Right cardiac atrium (tissue), 5 donors: ENCODE measurements around the gene GNA15. TPM values are rescaled to one million over a fixed set of nuclear protein-coding genes. Genes with fewer than 3 reads are reported as not detected.
A peak's percentile ranks its signal among the peaks of the same experiment; 100 is the strongest.

Experiments used
- ATAC-seq, 2 donors: fragments of 200-7000 bp; cut with Tn5 transposase; one replicate each; pipeline versions ENCODE4 v1.8.0 to v1.9.1; 2020; ENCODE audit warnings: moderate library complexity in 2 of 2, mild to moderate bottlenecking in 1 of 2
- DNase-seq, 3 donors: peaks; one replicate each; pipeline ENCODE4 v3.0.0-alpha.2; 2020
- H3K27ac ChIP-seq: one replicate; pipeline ENCODE4 v1.5.1; 2013; ENCODE audit warnings: mild to moderate bottlenecking, low read length, control low read depth, moderate library complexity
- H3K27me3 ChIP-seq: one replicate; pipeline ENCODE4 v1.6.1; 2013; ENCODE audit not compliant: control insufficient read depth, insufficient read depth
- H3K4me1 ChIP-seq: one replicate; pipeline ENCODE4 v1.6.1; 2013; ENCODE audit warnings: low read length; ENCODE audit not compliant: control insufficient read depth, insufficient read depth
- H3K4me3 ChIP-seq: one replicate; pipeline ENCODE4 v1.5.1; 2013; ENCODE audit warnings: low read length, control low read depth
- H3K9me3 ChIP-seq: one replicate; pipeline ENCODE4 v1.6.1; 2013; ENCODE audit warnings: low read length; ENCODE audit not compliant: control insufficient read depth
- WGBS: extraction: QIAGEN DNeasy Blood & Tissue Kit; methylation state at CpG from one replicate; pipeline ENCODE4 v1.1.7; 2013; 5-methylcytosine and 5-hydroxymethylcytosine counted together
- intact Hi-C, 4 donors: fragments of 100-400 bp; cut with DNase I; formaldehyde crosslinking; loops; one replicate each; pipeline versions ENCODE4 v1.11.0 to v1.14.0; 2022 to 2023
- polyA plus RNA-seq: library from polyadenylated mRNA; stranded (reverse); fragments of 200-250 nt; gene quantifications from one replicate; pipeline ENCODE4 v1.2.3, GENCODE V29; 2013
- total RNA-seq, 4 donors: library from RNA; stranded (reverse); fragmentation: NEBNext Ultra II Directional; extraction: Animal tissue kit (Norgen Biotek cat#: 25700); gene quantifications; one replicate each; pipeline ENCODE4 v1.2.1, GENCODE V29; 2021
- donor health status: healthy with polysubstance abuse.
- donor health status: DM: no; HTN: yes; CAD: no.
- donor health status: DM: no; HTN: no; CAD: no.
- donor health status: DM: no; HTN: yes; CAD: no; lungs with severe emphysema.
- donor health status: DM: yes; HTN: yes; CAD: no.

The GNA15 gene
- total and polyA plus RNA-seq, 5 donors = 1.00 to 2.5 (median 1.8) TPM

DNA sequence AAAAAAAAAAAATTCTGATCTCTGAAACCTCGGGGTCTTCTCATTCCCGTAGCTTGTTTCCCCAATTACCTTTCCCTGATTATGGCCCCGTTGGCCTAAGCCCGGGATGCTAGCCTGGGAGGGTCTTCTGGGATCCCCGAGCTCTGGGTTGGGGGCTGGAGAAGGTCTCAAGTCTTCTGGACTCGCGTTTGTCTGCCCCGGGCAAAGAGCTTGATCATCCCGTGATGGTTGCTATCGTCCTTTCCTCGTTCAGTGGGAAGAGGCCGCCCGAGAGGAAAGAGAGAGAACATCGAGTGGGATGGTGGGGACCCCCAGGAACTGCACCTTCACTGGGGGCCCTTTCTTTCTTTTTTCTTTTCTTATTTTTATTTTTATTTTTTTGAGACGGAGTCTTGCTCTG lies 2.4 kb downstream of the GNA15 start:
- intact Hi-C loops = no loop called here
- DNase-seq = no peak
- no peaks in the 10 kb centered on the region for H3K4me1 ChIP-seq
- H3K27ac ChIP-seq = no peak overlapping the region
- H3K4me3 ChIP-seq = no peak overlapping the region
- WGBS = 75% methylated on average over 15 of the region's 15 CpGs
- ATAC-seq = no peak
- no peaks in the 10 kb centered on the region for H3K9me3 ChIP-seq
- no peaks in the 10 kb centered on the region for H3K27me3 ChIP-seq

GRCh38 chr19:3140667-3141038 lies 4.8 kb downstream of the GNA15 start:
- intact Hi-C loops = no loop called here
- H3K4me3 ChIP-seq = no peak overlapping the region
- no peaks in the 10 kb centered on the region for H3K27me3 ChIP-seq
- ATAC-seq = no peak
- no peaks in the 10 kb centered on the region for H3K4me1 ChIP-seq
- DNase-seq = no peak
- H3K9me3 ChIP-seq = no peaks in the 10 kb centered on the region
- H3K27ac ChIP-seq = no peak overlapping the region

- no peaks in the 10 kb centered on the region for H3K27me3 ChIP-seq
- no peak overlapping the region for H3K4me3 ChIP-seq
- DNase-seq (no peak), ATAC-seq (peak; percentile 34 to 75)
- no peaks in the 10 kb centered on the region for H3K9me3 ChIP-seq
- 43% methylated on average over 6 of the region's 6 CpGs for WGBS
- H3K27ac ChIP-seq = peak overlapping the region; percentile 49
- intact Hi-C loops = no loop called here
- H3K4me1 ChIP-seq = no peaks in the 10 kb centered on the region
These were observed 6.4 kb downstream of the GNA15 start for GRCh38 chr19:3142292-3142670.

GRCh38 chr19:3142781-3143337 lies 7.0 kb downstream of the GNA15 start:
- 60% methylated on average over 11 of the region's 11 CpGs for WGBS
- H3K27me3 ChIP-seq = no peaks in the 10 kb centered on the region
- no peak overlapping the region for H3K4me3 ChIP-seq
- ATAC-seq (no peak), DNase-seq (no peak)
- intact Hi-C loops = no loop called here
- no peaks in the 10 kb centered on the region for H3K9me3 ChIP-seq
- no peak overlapping the region for H3K27ac ChIP-seq
- H3K4me1 ChIP-seq = no peaks in the 10 kb centered on the region

- Histone ChIP-seq H3K27me3 (no peaks in the 10 kb centered on the region), H3K9me3 (no peaks in the 10 kb centered on the region), H3K4me1 (no peaks in the 10 kb centered on the region), H3K4me3 (no peak overlapping the region), H3K27ac (no peak overlapping the region)
- 67% methylated on average over 20 of the region's 20 CpGs for WGBS
- DNase-seq (peak in 2 of 3 donors; percentile 74 to 80), ATAC-seq (peak in 1 of 2 donors; percentile 22)
- intact Hi-C loops = no loop called here
These were observed 10.3 kb downstream of the GNA15 start for GRCh38 chr19:3145909-3146676.

- intact Hi-C loops = no loop called here
- no peak overlapping the region for H3K4me3 ChIP-seq
- no peaks in the 10 kb centered on the region for H3K27me3 ChIP-seq
- WGBS = 66% methylated on average over 5 of the region's 5 CpGs
- peak in 2 of 3 donors; percentile 65 to 74 for DNase-seq
- H3K27ac ChIP-seq = no peak overlapping the region
- no peaks in the 10 kb centered on the region for H3K9me3 ChIP-seq
- peak in 1 of 2 donors; percentile 10 for ATAC-seq
- H3K4me1 ChIP-seq = no peaks in the 10 kb centered on the region
These were observed 10.9 kb downstream of the GNA15 start for GRCh38 chr19:3146677-3147100.

DNA sequence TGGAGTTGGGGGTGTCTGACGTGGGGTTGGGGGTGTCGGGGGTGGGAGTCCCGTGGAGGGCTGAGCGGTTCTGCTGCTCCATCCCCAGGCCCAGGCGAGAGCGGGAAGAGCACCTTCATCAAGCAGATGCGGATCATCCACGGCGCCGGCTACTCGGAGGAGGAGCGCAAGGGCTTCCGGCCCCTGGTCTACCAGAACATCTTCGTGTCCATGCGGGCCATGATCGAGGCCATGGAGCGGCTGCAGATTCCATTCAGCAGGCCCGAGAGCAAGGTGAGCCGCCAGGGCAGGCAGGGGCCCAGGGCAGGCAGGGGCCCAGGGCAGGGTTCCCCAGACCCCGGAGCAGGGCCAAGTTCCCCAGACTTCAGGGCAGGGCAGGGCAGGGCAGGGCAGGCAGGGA lies 12.7 kb downstream of the GNA15 start:
- ATAC-seq (no peak), DNase-seq (peak in 1 of 3 donors; percentile 41)
- no peaks in the 10 kb centered on the region for H3K9me3 ChIP-seq
- no peak overlapping the region for H3K27ac ChIP-seq
- H3K27me3 ChIP-seq = no peaks in the 10 kb centered on the region
- WGBS = 85% methylated on average over 20 of the region's 20 CpGs
- H3K4me3 ChIP-seq = no peak overlapping the region
- no peaks in the 10 kb centered on the region for H3K4me1 ChIP-seq
- intact Hi-C loops = no loop called here

DNA sequence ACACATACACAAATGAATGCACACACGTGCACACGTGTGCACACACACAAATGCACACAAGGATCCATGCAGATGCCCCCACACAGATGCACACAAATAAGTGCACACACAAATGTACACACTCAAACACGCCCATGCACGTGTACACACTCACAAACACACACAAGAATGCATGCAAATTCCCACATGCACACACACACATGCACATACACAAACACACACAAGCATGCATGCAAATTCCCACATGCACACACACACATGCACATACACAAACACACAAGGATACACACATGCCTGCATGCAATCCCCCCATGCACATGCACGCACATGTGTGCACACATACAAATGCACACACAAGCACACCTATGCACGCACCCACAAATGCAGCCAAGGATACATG lies 13.3 kb downstream of the GNA15 start:
- no peak for ATAC-seq
- H3K9me3 ChIP-seq = no peaks in the 10 kb centered on the region
- intact Hi-C loops = no loop called here
- H3K27ac ChIP-seq = no peak overlapping the region
- no peaks in the 10 kb centered on the region for H3K4me1 ChIP-seq
- no peaks in the 10 kb centered on the region for H3K27me3 ChIP-seq
- no peak overlapping the region for H3K4me3 ChIP-seq
- whole genome bisulfite sequencing = 92% methylated on average over 6 of the region's 6 CpGs
- DNase-seq = no peak

- Histone ChIP-seq H3K9me3 (no peaks in the 10 kb centered on the region), H3K4me1 (no peaks in the 10 kb centered on the region), H3K4me3 (no peak overlapping the region), H3K27ac (no peak overlapping the region), H3K27me3 (no peaks in the 10 kb centered on the region)
- ATAC-seq (no peak), DNase-seq (no peak)
- intact Hi-C loops = loop anchor here in 1 of 4 donors (10.0 kb wide), 1 partner anchor 195 kb away; no protein-coding TSS in a partner anchor
- WGBS = 59% methylated on average over 35 of the region's 35 CpGs
These were observed 14.0 kb downstream of the GNA15 start for GRCh38 chr19:3149526-3150505.

GRCh38 chr19:3150739-3151329 lies 15.0 kb downstream of the GNA15 start:
- WGBS = 72% methylated on average over 5 of the region's 5 CpGs
- Histone ChIP-seq H3K27ac (no peak overlapping the region), H3K27me3 (no peaks in the 10 kb centered on the region), H3K4me1 (no peaks in the 10 kb centered on the region), H3K9me3 (no peaks in the 10 kb centered on the region), H3K4me3 (no peak overlapping the region)
- intact Hi-C loops = loop anchor here in 1 of 4 donors (10.0 kb wide), 1 partner anchor 196 kb away; no protein-coding TSS in a partner anchor
- DNase-seq (no peak), ATAC-seq (no peak)
